ENCODE data around the gene ERBB4. TPM values are rescaled to one million over a fixed set of nuclear protein-coding genes. Genes with fewer than 3 reads are reported as not detected.

Gene ERBB4
- total RNA-seq, 2 experiments from 2014 or later = not detected

GRCh38 chr2:212357606-212358005, 181.0 kb downstream of the ERBB4 start:
- Histone ChIP-seq H3K27ac (ENCODE audit: low read depth, low read length, poor library complexity, severe bottlenecking) (no peak overlapping the region), H3K9me2 (ENCODE audit: insufficient read depth, low read length) (no peaks in the 10 kb centered on the region), H3K4me2 (ENCODE audit: low read length) (no peak overlapping the region), H3K4me1 (ENCODE audit: insufficient read depth, low read length, poor library complexity, severe bottlenecking) (no peaks in the 10 kb centered on the region), H3K36me3 (ENCODE audit: insufficient read depth, low read length) (no peaks in the 10 kb centered on the region), H3K9me3 (ENCODE audit: low read length) (no peaks in the 10 kb centered on the region), H3K4me3 (ENCODE audit: low read depth, low read length, poor library complexity, severe bottlenecking) (no peak overlapping the region), H2AFZ (ENCODE audit: low read length) (no peak overlapping the region), H3K79me2 (ENCODE audit: insufficient read depth, low read depth, low read length) (no peaks in the 10 kb centered on the region), H4K20me1 (ENCODE audit: insufficient read depth, low read length) (no peaks in the 10 kb centered on the region)
- TF ChIP-seq EZH2phosphoT487 (IDR thresholded peaks at IDR 0.05; ENCODE audit: borderline replicate concordance, low read depth, low read length) (no peak), CTCF (conservative IDR thresholded peaks at IDR 0.05; ENCODE audit: low read length) (no peak)
- no TSS peak for BruUV-seq (replicated peaks)
- no peak for DNase-seq (ENCODE audit: low spot score)
- intact Hi-C loops (cut with micrococcal nuclease; ENCODE audit: unreplicated experiment) = no loop called here
- ChIA-PET CTCF (ENCODE audit: unreplicated experiment) (no interaction called here), POLR2A (interaction anchor here (0.5 to 1.0 kb wide), 4 partner anchors 13 to 936 kb away, joined by 3 to 5 read pairs (median 3); no protein-coding TSS in a partner anchor)

GRCh38 chr2:212354382-212354781, 184.2 kb downstream of the ERBB4 start:
- no peaks in the 10 kb centered on the region for H3K36me3 ChIP-seq (ENCODE audit: insufficient read depth, low read length)
- TF ChIP-seq CTCF (conservative IDR thresholded peaks at IDR 0.05; ENCODE audit: low read length) = no peak
- TF ChIP-seq EZH2phosphoT487 (IDR thresholded peaks at IDR 0.05; ENCODE audit: borderline replicate concordance, low read depth, low read length) = no peak
- no peak for DNase-seq (ENCODE audit: low spot score)
- no peak overlapping the region for H3K4me3 ChIP-seq (ENCODE audit: low read depth, low read length, poor library complexity, severe bottlenecking)
- no peaks in the 10 kb centered on the region for H3K79me2 ChIP-seq (ENCODE audit: insufficient read depth, low read depth, low read length)
- H3K9me3 ChIP-seq (ENCODE audit: low read length) = no peaks in the 10 kb centered on the region
- no peak overlapping the region for H3K4me2 ChIP-seq (ENCODE audit: low read length)
- POLR2A ChIA-PET = interaction anchor here (0.6 to 1.1 kb wide), 4 partner anchors 12 to 712 kb away, joined by 3 read pairs; no protein-coding TSS in a partner anchor
- H3K27ac ChIP-seq (ENCODE audit: low read depth, low read length, poor library complexity, severe bottlenecking) = no peak overlapping the region
- H3K4me1 ChIP-seq (ENCODE audit: insufficient read depth, low read length, poor library complexity, severe bottlenecking) = no peaks in the 10 kb centered on the region
- intact Hi-C loops (cut with micrococcal nuclease; ENCODE audit: unreplicated experiment) = no loop called here
- CTCF ChIA-PET (ENCODE audit: unreplicated experiment) = no interaction called here
- H2AFZ ChIP-seq (ENCODE audit: low read length) = no peak overlapping the region
- no peaks in the 10 kb centered on the region for H3K9me2 ChIP-seq (ENCODE audit: insufficient read depth, low read length)
- no TSS peak for BruUV-seq (replicated peaks)
- H4K20me1 ChIP-seq (ENCODE audit: insufficient read depth, low read length) = no peaks in the 10 kb centered on the region

- Histone ChIP-seq H3K27ac (ENCODE audit: low read depth, low read length, poor library complexity, severe bottlenecking) (no peak overlapping the region), H3K36me3 (ENCODE audit: insufficient read depth, low read length) (no peaks in the 10 kb centered on the region), H4K20me1 (ENCODE audit: insufficient read depth, low read length) (no peaks in the 10 kb centered on the region), H3K4me1 (ENCODE audit: insufficient read depth, low read length, poor library complexity, severe bottlenecking) (no peaks in the 10 kb centered on the region), H3K4me2 (ENCODE audit: low read length) (no peak overlapping the region), H3K4me3 (ENCODE audit: low read depth, low read length, poor library complexity, severe bottlenecking) (no peak overlapping the region), H3K9me2 (ENCODE audit: insufficient read depth, low read length) (no peaks in the 10 kb centered on the region), H3K79me2 (ENCODE audit: insufficient read depth, low read depth, low read length) (no peaks in the 10 kb centered on the region), H3K9me3 (ENCODE audit: low read length) (no peaks in the 10 kb centered on the region), H2AFZ (ENCODE audit: low read length) (no peak overlapping the region)
- BruUV-seq (replicated peaks) = no TSS peak
- no peak for TF ChIP-seq CTCF (conservative IDR thresholded peaks at IDR 0.05; ENCODE audit: low read length)
- no peak for TF ChIP-seq EZH2phosphoT487 (IDR thresholded peaks at IDR 0.05; ENCODE audit: borderline replicate concordance, low read depth, low read length)
- no peak for DNase-seq (ENCODE audit: low spot score)
- CTCF ChIA-PET (ENCODE audit: unreplicated experiment) = no interaction called here
- POLR2A ChIA-PET = no interaction called here
- intact Hi-C loops (cut with micrococcal nuclease; ENCODE audit: unreplicated experiment) = no loop called here
Observed at GRCh38 chr2:212348501-212348900, 190.1 kb downstream of the ERBB4 start.
